GM19328 (cell line): ENCODE results near the gene ZFTA.
"Not testable (repeated sequence)": the region's sequence is repeated elsewhere in the genome, so short reads cannot be mapped to it uniquely, and the experiment has no call there.

Source experiments
- ATAC-seq: cut with Tn5 transposase; IDR thresholded peaks from one replicate; pipeline ENCODE4 v1.9.1; 2021; ENCODE audit warnings: mild to moderate bottlenecking, moderate library complexity; ENCODE audit not compliant: unreplicated experiment

ZFTA gene

GRCh38 chr11:63779039-63779438 is 10.5 kb upstream of the ZFTA start:
- no peak for ATAC-seq

- no peak for ATAC-seq
Observed at GRCh38 chr11:63775191-63775590, 6.6 kb upstream of the ZFTA start.

GRCh38 chr11:63771741-63772318 is 3.3 kb upstream of the ZFTA start:
- not testable (repeated sequence) for ATAC-seq

GRCh38 chr11:63770763-63771162 is 2.2 kb upstream of the ZFTA start:
- ATAC-seq, result no peak

- no peak for ATAC-seq
Observed at GRCh38 chr11:63769714-63770455, 1.3 kb upstream of the ZFTA start.

GRCh38 chr11:63769042-63769713 is 603 bp upstream of the ZFTA start:
- ATAC-seq, result no peak

- ATAC-seq, result no peak
Observed at GRCh38 chr11:63767565-63768236, 874 bp downstream of the ZFTA start.

GRCh38 chr11:63767267-63767564 is 1.4 kb downstream of the ZFTA start:
- ATAC-seq, result no peak

GRCh38 chr11:63766531-63767235 is 1.9 kb downstream of the ZFTA start:
- no peak for ATAC-seq

- no peak for ATAC-seq
Observed at GRCh38 chr11:63765688-63766241, 2.8 kb downstream of the ZFTA start.

- ATAC-seq, result no peak
Observed at GRCh38 chr11:63764679-63765647, 3.6 kb downstream of the ZFTA start.

GRCh38 chr11:63764340-63764678 is 4.3 kb downstream of the ZFTA start:
- no peak for ATAC-seq

- ATAC-seq, result no peak
Observed at GRCh38 chr11:63763496-63764339, 4.9 kb downstream of the ZFTA start.

GRCh38 chr11:63762654-63763495 is 5.7 kb downstream of the ZFTA start:
- ATAC-seq, result no peak

GRCh38 chr11:63761931-63762653 is 6.5 kb downstream of the ZFTA start:
- no peak for ATAC-seq

GRCh38 chr11:63761188-63761587 is 7.4 kb downstream of the ZFTA start:
- no peak for ATAC-seq

GRCh38 chr11:63760487-63761079 is 8.0 kb downstream of the ZFTA start:
- ATAC-seq, result no peak
